T-helper 1 cell treated with Interleukin-12 subunit alpha and Interleukin-12 subunit beta and Interleukin-4 antibody, amounts not matched to agents 30 μg/mL and 1 μg/mL, for 36 hours (primary cell): Measurements from ENCODE around the gene EXOC4.

ENCODE experiments used
- H3K27ac Mint-ChIP-seq: one replicate; pipeline ENCODE4 v1.8.0; 2021; ENCODE audit warnings: mild to moderate bottlenecking, mixed read lengths
- H3K27me3 Mint-ChIP-seq: one replicate; pipeline ENCODE4 v1.8.0; 2021; ENCODE audit warnings: low read depth, mixed read lengths
- H3K36me3 Mint-ChIP-seq: one replicate; pipeline ENCODE4 v1.8.0; 2021; ENCODE audit warnings: low read depth, mixed read lengths
- H3K4me1 Mint-ChIP-seq: one replicate; pipeline ENCODE4 v1.8.0; 2021; ENCODE audit warnings: low read depth, mixed read lengths
- H3K4me3 Mint-ChIP-seq: one replicate; pipeline ENCODE4 v1.8.0; 2021; ENCODE audit warnings: mild to moderate bottlenecking, moderate library complexity, mixed read lengths
- H3K9me3 Mint-ChIP-seq: one replicate; pipeline ENCODE4 v1.8.0; 2021; ENCODE audit warnings: mixed read lengths

The EXOC4 gene

DNA sequence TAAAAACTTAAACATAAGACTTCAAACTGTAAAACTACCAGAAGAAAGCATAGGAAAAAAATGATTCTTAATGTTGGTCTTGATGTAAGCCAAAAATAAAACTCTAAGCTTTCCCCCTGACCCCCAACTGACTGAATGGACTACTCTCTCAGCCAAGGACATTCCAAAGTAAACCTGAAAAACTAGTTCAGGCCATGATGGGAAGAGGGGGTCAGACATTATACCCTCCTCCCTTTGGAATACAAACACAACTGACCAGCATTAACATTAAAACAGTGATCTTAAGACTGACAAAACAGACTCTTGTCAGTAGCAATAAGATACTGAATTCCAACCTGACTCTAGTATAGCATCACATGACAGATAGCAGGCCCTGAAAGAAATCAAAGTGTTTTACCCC, 860.8 kb downstream of the EXOC4 start:
- Mint-ChIP-seq H3K27ac (no peak overlapping the region), H3K27me3 (no peaks in the 10 kb centered on the region), H3K4me3 (no peak overlapping the region), H3K9me3 (no peaks in the 10 kb centered on the region), H3K4me1 (no peaks in the 10 kb centered on the region), H3K36me3 (no peaks in the 10 kb centered on the region)

DNA sequence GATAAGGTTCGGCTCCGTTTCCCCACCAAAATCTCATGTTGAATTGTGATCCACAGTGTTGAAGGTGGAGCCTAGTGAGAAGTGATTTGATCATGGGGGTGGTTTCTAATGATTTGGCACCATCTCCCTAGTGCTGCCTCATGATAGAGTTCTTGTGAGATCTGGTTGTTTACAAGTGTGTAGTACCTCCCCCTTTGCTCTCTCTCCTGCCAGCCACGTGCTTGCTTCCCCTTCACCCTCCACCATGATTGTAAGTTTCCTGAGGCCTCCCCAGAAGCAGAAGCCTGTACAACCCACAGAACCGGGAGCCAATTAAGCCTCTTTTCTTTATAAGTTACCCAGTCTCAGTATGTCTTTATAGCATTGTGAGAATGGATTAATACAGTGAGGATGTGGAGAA, 862.1 kb downstream of the EXOC4 start:
- no peak overlapping the region for H3K4me3 Mint-ChIP-seq
- no peaks in the 10 kb centered on the region for H3K9me3 Mint-ChIP-seq
- no peak overlapping the region for H3K27ac Mint-ChIP-seq
- H3K4me1 Mint-ChIP-seq: no peaks in the 10 kb centered on the region
- no peaks in the 10 kb centered on the region for H3K36me3 Mint-ChIP-seq
- no peaks in the 10 kb centered on the region for H3K27me3 Mint-ChIP-seq
